Sigmoid colon (tissue), 7 donors: ENCODE measurements around the gene C15orf61. TPM values are rescaled to one million over a fixed set of nuclear protein-coding genes. Genes with fewer than 3 reads are reported as not detected.

Source experiments
- DNase-seq: peaks from one replicate; pipeline ENCODE4 v3.0.0-alpha.2; 2019
- H3K27ac ChIP-seq, 4 donors: fragments of 200-600 bp; sonication (generic); one replicate each; pipeline ENCODE4 v1.5.1; 2016 to 2019; ENCODE audit warnings: mild to moderate bottlenecking in 1 of 4
- H3K27me3 ChIP-seq, 3 donors: fragments of 200-600 bp; sonication (generic); one replicate each; pipeline ENCODE4 v1.5.1; 2019; ENCODE audit warnings: mild to moderate bottlenecking in 1 of 3
- H3K36me3 ChIP-seq, 4 donors: fragments of 200-600 bp; sonication (generic); one replicate each; pipeline ENCODE4 v1.5.1; 2016 to 2019
- H3K4me1 ChIP-seq, 4 donors: fragments of 200-600 bp; sonication (generic); one replicate each; pipeline ENCODE4 v1.5.1; 2017 to 2019
- H3K4me3 ChIP-seq, 4 donors: fragments of 200-600 bp; sonication (generic); one replicate each; pipeline ENCODE4 v1.5.1; 2017 to 2019; ENCODE audit warnings: mild to moderate bottlenecking in 2 of 4, moderate library complexity in 1 of 4
- H3K9me3 ChIP-seq, 4 donors: fragments of 200-600 bp in 3 of 4; sonication (generic) in 3 of 4; one replicate each; pipeline versions ENCODE4 v1.5.1 to v1.6.1; 2013 to 2019
- EP300 ChIP-seq, 4 donors: sonication (generic); formaldehyde crosslinking; IDR thresholded peaks; one replicate each; pipeline ENCODE4 v1.6.1; 2017; ENCODE audit warnings: antibody characterized with exemption in 4 of 4
- POLR2A ChIP-seq, 2 donors: fragments of 450-650 bp; IDR thresholded peaks; one replicate each; pipeline ENCODE4 v1.6.1; 2016; ENCODE audit warnings: antibody characterized with exemption in 2 of 2, mild to moderate bottlenecking in 2 of 2, moderate library complexity in 2 of 2
- POLR2AphosphoS5 ChIP-seq, 4 donors: sonication (generic); formaldehyde crosslinking; IDR thresholded peaks; one replicate each; pipeline ENCODE4 v1.6.1; 2017; ENCODE audit warnings: antibody characterized with exemption in 4 of 4
- WGBS, 2 donors: extraction: QIAGEN DNeasy Blood & Tissue Kit; methylation state at CpG; one replicate each; pipeline ENCODE4 v1.1.7; 2013; 5-methylcytosine and 5-hydroxymethylcytosine counted together
- intact Hi-C: fragments of 100-400 bp; cut with DNase I; formaldehyde crosslinking; loops from one replicate; pipeline ENCODE4 v1.15.1; 2023
- polyA plus RNA-seq, 3 donors: library from polyadenylated mRNA; stranded (reverse); fragments of 200-250 nt; gene quantifications; one replicate each; pipeline ENCODE4 v1.2.3, GENCODE V29; 2013
- total RNA-seq, 4 donors: library from RNA; depleted of rRNA; stranded (reverse); fragments of >200 nt; gene quantifications; one replicate each; pipeline ENCODE4 v1.1.0, GENCODE V29; 2016
- TF ChIP-seq, protein P1 (sequence below), 4 experiments: fragments of 450-650 bp in 3 of 4; fragments of 200-600 bp in 1 of 4; IDR thresholded peaks; one replicate each; pipeline ENCODE4 v1.5.1; 2016 to 2019; ENCODE audit warnings: antibody characterized with exemption in 4 of 4, mild to moderate bottlenecking in 3 of 4, moderate library complexity in 2 of 4
- donor health status: healthy with polysubstance abuse.
- donor health status: Bipolar disorder and iron deficiency.
- donor health status: healthy.

Gene C15orf61
- total and polyA plus RNA-seq, 7 donors: 1.8 to 8.6 (median 4.8) TPM

DNA sequence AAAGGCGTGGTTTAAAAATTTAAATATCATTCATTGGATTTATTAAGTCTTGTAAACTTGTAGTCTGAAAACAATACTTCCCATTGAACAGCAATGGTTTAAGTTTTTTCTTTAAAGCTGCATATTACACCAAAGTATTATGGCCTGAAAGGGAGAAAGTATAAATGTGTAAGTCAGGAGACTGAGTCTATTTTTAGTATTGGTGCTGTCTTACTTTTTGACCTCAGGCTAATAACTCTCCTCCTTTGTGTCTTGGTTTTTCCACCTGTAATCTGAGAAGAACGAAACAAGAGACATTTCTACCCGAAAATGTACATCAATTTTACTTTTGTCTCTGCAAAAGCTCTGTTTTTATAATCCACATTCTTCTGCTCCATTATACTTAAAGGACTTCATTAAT is 7.6 kb downstream of the C15orf61 start:
- TF ChIP-seq POLR2A (IDR thresholded peaks at IDR 0.05) (no peak), POLR2AphosphoS5 (IDR thresholded peaks at IDR 0.05) (no peak), EP300 (IDR thresholded peaks at IDR 0.05) (no peak)
- TF ChIP-seq, protein P1, sequence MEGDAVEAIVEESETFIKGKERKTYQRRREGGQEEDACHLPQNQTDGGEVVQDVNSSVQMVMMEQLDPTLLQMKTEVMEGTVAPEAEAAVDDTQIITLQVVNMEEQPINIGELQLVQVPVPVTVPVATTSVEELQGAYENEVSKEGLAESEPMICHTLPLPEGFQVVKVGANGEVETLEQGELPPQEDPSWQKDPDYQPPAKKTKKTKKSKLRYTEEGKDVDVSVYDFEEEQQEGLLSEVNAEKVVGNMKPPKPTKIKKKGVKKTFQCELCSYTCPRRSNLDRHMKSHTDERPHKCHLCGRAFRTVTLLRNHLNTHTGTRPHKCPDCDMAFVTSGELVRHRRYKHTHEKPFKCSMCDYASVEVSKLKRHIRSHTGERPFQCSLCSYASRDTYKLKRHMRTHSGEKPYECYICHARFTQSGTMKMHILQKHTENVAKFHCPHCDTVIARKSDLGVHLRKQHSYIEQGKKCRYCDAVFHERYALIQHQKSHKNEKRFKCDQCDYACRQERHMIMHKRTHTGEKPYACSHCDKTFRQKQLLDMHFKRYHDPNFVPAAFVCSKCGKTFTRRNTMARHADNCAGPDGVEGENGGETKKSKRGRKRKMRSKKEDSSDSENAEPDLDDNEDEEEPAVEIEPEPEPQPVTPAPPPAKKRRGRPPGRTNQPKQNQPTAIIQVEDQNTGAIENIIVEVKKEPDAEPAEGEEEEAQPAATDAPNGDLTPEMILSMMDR (IDR thresholded peaks at IDR 0.05): no peak
- Histone ChIP-seq H3K9me3 (no peaks in the 10 kb centered on the region), H3K36me3 (peaks cover 0 to 21% (median 3%) of the 10 kb centered on the region in 4 donors), H3K4me1 (peaks cover 0 to 11% (median 4%) of the 10 kb centered on the region in 4 donors), H3K4me3 (no peak overlapping the region), H3K27ac (no peak overlapping the region), H3K27me3 (no peaks in the 10 kb centered on the region)
- WGBS, 2 donors: 96 to 100% methylated on average over 3 of the region's 3 CpGs
- intact Hi-C loops: loop anchor here (10.0 kb wide), 1 partner anchor 274 kb away; the partner anchor contains the start of genes AAGAB and IQCH
- DNase-seq: no peak

DNA sequence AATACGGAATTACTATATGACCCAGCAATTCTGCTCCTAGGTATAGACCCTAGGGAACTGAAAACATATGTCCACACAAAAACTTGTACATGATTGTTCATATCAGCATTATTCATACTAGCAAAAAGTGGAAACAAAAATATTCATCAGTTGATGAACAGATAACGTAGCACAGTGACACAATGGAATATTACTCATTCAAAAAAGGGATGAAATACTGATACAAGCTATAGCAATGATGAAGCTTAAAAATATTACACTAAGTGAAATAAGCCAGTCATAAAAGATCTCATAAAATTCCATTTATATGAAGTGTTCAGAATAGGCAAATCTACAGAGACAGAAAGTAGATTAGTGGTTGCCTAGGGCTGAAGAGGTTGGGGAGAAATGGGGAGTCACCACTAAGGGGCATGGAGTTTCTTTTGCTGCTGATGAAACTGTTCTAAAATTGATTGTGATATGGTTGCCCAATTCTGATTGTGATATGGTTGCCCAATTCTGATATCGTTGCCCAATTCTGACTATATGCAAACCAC is 10.5 kb downstream of the C15orf61 start:
- TF ChIP-seq POLR2AphosphoS5 (IDR thresholded peaks at IDR 0.05) (no peak), POLR2A (IDR thresholded peaks at IDR 0.05) (no peak), EP300 (IDR thresholded peaks at IDR 0.05) (no peak)
- TF ChIP-seq, protein P1 (IDR thresholded peaks at IDR 0.05): no peak
- Histone ChIP-seq H3K36me3 (peaks cover 0 to 21% (median 3%) of the 10 kb centered on the region in 4 donors), H3K9me3 (no peaks in the 10 kb centered on the region), H3K4me1 (no peaks in the 10 kb centered on the region), H3K27ac (no peak overlapping the region), H3K4me3 (no peak overlapping the region), H3K27me3 (no peaks in the 10 kb centered on the region)
- 69 to 79% methylated on average over 3 of the region's 3 CpGs for WGBS, 2 donors
- DNase-seq: no peak
- intact Hi-C loops: no loop called here

DNA sequence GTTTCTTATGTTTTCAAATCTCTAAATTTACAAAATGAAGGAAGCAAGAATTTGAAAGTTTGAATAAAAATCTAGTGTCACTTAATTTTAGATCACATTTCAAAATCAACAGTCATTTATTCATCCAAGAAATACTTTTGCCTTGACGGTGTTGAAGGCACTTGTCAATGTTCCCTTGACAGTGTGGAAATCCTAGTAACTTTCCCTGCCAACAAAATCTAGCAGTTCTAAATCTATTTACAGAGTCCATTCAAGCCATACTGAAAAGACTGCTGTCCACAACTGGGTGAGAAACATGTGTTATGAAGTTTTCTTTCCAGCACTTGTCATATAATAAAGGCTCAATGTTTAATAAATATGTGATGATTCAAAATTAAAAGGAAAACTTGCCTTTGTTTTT is 12.9 kb downstream of the C15orf61 start:
- Histone ChIP-seq H3K36me3 (no peaks in the 10 kb centered on the region), H3K9me3 (no peaks in the 10 kb centered on the region), H3K27me3 (no peaks in the 10 kb centered on the region), H3K4me3 (no peak overlapping the region), H3K27ac (no peak overlapping the region), H3K4me1 (no peaks in the 10 kb centered on the region)
- intact Hi-C loops: no loop called here
- no peak for TF ChIP-seq POLR2A (IDR thresholded peaks at IDR 0.05)
- TF ChIP-seq POLR2AphosphoS5 (IDR thresholded peaks at IDR 0.05): no peak
- TF ChIP-seq, protein P1 (IDR thresholded peaks at IDR 0.05): no peak
- no peak for TF ChIP-seq EP300 (IDR thresholded peaks at IDR 0.05)
- DNase-seq: no peak
- 82 to 83% methylated on average over 1 of the region's 1 CpG for WGBS, 2 donors

DNA sequence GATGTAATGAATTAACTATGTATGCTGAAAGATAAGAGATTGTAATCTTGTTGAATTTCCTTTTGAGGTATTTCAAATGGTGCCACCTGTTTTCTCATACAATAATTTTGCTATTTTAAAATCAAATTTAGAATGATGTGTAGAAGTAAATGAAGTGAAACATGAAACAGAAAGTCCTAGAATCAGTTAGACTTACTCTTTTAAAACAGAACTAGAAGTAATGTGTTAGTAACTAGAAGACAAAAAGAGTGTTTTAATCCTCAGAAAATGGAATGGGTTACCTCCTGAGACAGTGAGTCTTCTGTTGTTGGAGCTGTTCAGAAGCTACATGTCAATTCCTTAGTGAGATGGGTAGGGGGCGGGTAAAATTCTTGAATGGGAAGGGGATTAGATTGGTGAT is 13.4 kb downstream of the C15orf61 start:
- Histone ChIP-seq H3K36me3 (no peaks in the 10 kb centered on the region), H3K4me1 (no peaks in the 10 kb centered on the region), H3K27me3 (no peaks in the 10 kb centered on the region), H3K9me3 (no peaks in the 10 kb centered on the region), H3K27ac (no peak overlapping the region), H3K4me3 (no peak overlapping the region)
- intact Hi-C loops: no loop called here
- TF ChIP-seq POLR2AphosphoS5 (IDR thresholded peaks at IDR 0.05): no peak
- no peak for TF ChIP-seq EP300 (IDR thresholded peaks at IDR 0.05)
- no peak for TF ChIP-seq POLR2A (IDR thresholded peaks at IDR 0.05)
- TF ChIP-seq, protein P1 (IDR thresholded peaks at IDR 0.05): no peak
- DNase-seq: no peak
- WGBS, 2 donors: 87 to 94% methylated on average over 1 of the region's 1 CpG

DNA sequence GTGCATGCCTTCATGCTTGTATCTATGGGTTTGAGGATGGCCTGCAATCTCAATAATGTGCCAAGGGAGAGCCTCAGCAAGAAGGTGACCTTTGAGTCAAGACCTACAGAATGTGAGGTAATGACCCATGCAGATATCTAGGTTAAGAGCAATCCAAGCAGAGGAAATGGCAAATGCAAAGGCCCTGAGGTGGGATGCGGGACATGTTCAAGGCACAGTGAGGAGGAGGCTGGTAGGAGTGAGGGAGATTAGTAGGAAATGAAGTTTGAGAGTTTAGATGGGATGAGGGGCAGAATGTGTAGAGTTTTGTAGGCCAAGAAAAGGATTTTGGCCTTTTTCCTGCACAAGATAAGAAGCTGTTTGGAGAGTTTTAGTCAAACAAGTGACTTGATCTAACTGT is 16.8 kb downstream of the C15orf61 start:
- Histone ChIP-seq H3K4me3 (no peak overlapping the region), H3K27me3 (no peaks in the 10 kb centered on the region), H3K36me3 (no peaks in the 10 kb centered on the region), H3K4me1 (peaks cover 0 to 5% (median 0%) of the 10 kb centered on the region in 4 donors), H3K9me3 (no peaks in the 10 kb centered on the region), H3K27ac (no peak overlapping the region)
- TF ChIP-seq POLR2AphosphoS5 (IDR thresholded peaks at IDR 0.05) (no peak), EP300 (IDR thresholded peaks at IDR 0.05) (no peak), POLR2A (IDR thresholded peaks at IDR 0.05) (no peak)
- TF ChIP-seq, protein P1 (IDR thresholded peaks at IDR 0.05): no peak
- WGBS, 2 donors: 96 to 99% methylated on average over 1 of the region's 1 CpG
- DNase-seq: no peak
- intact Hi-C loops: no loop called here
